Measurements from ENCODE around the gene VPREB3.

DNA sequence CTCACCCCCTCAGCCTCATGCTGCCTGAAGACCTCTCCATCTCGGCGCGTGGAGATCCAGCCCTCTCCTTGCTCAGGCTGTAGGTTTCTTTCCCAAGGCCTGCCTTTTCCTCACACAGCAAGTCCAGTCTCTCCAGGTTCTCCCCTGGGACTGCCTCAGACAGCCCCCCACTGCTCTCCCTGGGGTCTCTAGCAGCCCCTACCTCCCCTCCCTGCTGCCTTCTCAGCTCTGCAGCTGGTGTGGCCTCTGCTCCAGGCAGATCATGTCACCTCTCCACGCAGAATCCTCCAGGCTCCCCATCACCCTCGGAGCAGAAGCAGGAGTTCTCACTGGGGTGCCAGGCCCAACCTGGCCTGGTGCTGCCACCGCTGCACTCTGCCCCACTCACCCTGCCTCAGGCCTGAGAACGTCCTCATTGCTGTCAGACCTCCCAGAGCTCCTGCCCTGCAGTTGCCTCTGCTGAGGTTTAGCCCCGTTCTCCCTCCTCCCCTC, 47.7 kb upstream of the VPREB3 start:
- no peak for TF ChIP-seq CTCF (IDR thresholded peaks at IDR 0.05; ENCODE audit: low read length)
- TF ChIP-seq EZH2 (optimal IDR thresholded peaks at IDR 0.05; ENCODE audit: low read depth, low read length) = no peak
